Adrenal gland (tissue), 5 donors: ENCODE measurements around the gene AHRR.

ENCODE experiments used
- POLR2A ChIP-seq, 2 donors: fragments of 450-650 bp; IDR thresholded peaks; one replicate each; pipeline ENCODE4 v1.6.1; 2017; ENCODE audit warnings: antibody characterized with exemption in 2 of 2, mild to moderate bottlenecking in 2 of 2, moderate library complexity in 1 of 2
- TF ChIP-seq, protein P1 (sequence below), 6 experiments: fragments of 450-650 bp in 4 of 6; fragments of 200-600 bp in 2 of 6; sonication (generic) in 1 of 6; IDR thresholded peaks; 1 replicate in 5 of 6; 2 replicates in 1 of 6; pipeline versions ENCODE4 v1.5.1 to v1.8.0; 2016 to 2021; ENCODE audit warnings: antibody characterized with exemption in 6 of 6, mild to moderate bottlenecking in 2 of 6, moderate library complexity in 1 of 6
- donor health status: DM: no; HTN: no; CAD: no.

GRCh38 chr5:405421-405820 is 83.9 kb downstream of the AHRR start:
- TF ChIP-seq, protein P1, sequence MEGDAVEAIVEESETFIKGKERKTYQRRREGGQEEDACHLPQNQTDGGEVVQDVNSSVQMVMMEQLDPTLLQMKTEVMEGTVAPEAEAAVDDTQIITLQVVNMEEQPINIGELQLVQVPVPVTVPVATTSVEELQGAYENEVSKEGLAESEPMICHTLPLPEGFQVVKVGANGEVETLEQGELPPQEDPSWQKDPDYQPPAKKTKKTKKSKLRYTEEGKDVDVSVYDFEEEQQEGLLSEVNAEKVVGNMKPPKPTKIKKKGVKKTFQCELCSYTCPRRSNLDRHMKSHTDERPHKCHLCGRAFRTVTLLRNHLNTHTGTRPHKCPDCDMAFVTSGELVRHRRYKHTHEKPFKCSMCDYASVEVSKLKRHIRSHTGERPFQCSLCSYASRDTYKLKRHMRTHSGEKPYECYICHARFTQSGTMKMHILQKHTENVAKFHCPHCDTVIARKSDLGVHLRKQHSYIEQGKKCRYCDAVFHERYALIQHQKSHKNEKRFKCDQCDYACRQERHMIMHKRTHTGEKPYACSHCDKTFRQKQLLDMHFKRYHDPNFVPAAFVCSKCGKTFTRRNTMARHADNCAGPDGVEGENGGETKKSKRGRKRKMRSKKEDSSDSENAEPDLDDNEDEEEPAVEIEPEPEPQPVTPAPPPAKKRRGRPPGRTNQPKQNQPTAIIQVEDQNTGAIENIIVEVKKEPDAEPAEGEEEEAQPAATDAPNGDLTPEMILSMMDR (IDR thresholded peaks at IDR 0.05), result no peak
- no peak for TF ChIP-seq POLR2A (IDR thresholded peaks at IDR 0.05)
